GM18951 (cell line): ENCODE results near the gene DYNLT4.
"Not testable (repeated sequence)": the region's sequence is repeated elsewhere in the genome, so short reads cannot be mapped to it uniquely, and the experiment has no call there.

ENCODE experiments used
- POLR2A ChIP-seq: IDR thresholded peaks from 4 replicates; pipeline ENCODE4 v1.6.1; 2011; ENCODE audit warnings: mild to moderate bottlenecking; ENCODE audit not compliant: insufficient read length, insufficient read depth; ENCODE audit errors: extremely low read depth
- in situ Hi-C: fragments of 300-500 bp; cut with MboI; formaldehyde crosslinking; loops from one replicate; pipeline ENCODE4 v1.12.0; 2022; ENCODE audit warnings: low sequenced_read_pairs, mixed read lengths, inconsistent platforms; ENCODE audit not compliant: unreplicated experiment

DYNLT4 gene

DNA sequence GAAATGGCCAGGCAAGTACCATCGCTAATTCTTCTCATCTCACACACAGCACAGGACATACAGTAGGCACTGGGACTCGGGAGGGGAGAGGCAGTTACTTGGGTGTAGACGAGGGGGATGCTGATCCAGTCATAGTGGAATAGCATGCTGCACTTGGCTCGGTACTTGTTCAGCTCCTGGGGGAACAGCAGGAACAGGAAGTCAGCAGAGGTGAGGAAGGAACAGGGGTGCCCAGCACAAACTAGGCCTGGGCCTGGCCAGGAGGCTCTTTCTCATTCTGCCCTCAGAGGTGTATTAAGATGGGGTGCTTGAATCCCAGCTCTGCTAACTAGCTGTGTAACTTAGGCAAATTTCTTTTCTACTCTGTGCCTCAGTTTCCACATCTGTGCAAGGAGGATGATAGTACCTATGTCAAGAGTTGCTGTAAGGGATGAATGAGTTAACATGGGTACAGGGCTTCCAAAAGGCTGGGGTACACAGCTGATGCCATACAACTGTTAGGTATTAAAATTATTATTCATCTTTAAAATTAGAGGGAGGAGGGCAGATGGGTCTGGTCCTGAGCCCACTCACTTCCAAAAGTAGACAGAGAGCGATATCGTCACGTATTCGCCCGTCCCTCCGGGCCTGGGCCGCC lies 21.5 kb downstream of the DYNLT4 start:
- TF ChIP-seq POLR2A: no peak
- in situ Hi-C loops: no loop called here

DNA sequence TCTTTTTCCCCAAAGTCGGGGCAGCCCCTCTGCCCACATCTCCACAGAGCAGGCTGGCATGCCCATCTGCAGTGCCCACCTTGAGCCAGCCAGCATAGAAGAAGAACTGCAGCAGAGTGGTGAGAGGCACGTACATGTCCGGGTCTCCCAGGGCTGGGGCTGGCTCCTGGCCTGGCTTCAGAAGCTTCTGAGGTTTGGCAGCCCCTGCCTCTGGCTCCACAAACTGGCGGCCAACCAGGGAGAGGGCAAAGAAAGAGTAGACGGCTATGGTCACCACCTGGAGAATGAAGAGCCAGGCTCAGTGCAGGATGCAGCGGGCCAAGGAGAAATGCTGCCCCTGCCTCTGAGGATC lies 22.1 kb downstream of the DYNLT4 start:
- in situ Hi-C loops: no loop called here
- no peak for TF ChIP-seq POLR2A

DNA sequence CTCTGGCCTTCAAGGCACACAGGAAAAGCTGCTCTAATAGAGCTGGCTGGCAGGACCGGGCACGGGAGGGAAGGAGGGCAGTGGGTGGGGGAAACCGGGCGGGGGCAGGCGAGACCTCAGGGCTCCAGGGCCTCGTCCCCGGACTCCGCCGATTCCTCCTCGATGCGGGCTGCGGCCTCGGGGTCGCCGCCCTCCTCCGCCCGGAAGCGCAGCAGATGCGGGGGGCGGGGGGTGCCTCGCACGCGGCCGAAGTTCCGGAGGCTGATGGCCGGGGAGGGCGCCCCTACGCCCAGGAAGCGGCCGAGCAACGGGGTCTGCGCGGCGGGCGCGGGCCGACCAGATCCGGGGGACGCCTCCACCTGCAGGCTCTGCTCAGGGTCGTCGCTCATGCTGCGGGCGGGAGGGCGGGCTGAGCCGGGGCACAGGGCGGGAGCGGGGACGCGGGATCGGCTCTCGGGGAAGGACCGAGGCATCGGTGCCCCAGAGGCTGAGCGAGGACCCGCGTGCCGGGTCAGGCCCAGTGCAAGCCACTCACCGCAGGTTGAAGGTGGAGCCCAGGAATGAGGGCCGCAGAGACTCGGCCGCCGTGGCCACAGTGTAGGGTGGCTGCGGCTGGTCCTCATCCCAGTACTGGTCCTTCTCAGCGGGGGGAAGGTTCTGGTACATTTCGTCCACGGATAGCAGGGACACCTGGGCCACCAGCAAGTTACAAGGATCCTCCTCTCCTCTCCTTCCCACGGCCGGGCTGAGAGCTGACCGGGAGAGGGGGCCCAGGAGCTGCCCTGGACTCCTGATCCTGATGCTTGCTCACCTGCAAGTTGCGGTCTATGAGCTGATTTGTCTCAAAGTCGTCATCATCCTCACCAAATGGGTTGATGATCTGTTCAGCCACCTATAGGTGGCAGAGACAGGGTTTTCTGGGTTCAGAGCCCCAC lies 22.8 kb downstream of the DYNLT4 start:
- peak; percentile 53 for TF ChIP-seq POLR2A
- in situ Hi-C loops: no loop called here

DNA sequence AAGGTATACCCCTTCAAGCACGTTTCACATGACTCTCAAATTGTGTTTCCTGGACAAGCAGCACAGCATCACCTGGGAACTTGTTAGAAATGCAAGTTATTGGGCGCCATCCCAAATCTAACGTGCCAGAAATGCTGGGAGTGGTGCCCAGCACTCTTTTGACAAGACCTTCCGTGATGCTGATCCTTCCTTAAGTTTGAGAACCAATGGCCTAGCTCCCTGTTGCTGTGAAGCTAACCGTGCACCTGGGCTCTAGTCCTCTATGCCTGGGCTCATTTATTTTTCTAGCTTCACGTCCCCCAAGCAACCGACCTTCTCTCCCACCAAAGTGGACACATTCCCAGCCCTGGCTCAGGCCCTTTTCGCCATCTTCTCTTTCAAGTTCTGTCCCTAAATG lies 23.5 kb downstream of the DYNLT4 start:
- no peak for TF ChIP-seq POLR2A
- in situ Hi-C loops: no loop called here

DNA sequence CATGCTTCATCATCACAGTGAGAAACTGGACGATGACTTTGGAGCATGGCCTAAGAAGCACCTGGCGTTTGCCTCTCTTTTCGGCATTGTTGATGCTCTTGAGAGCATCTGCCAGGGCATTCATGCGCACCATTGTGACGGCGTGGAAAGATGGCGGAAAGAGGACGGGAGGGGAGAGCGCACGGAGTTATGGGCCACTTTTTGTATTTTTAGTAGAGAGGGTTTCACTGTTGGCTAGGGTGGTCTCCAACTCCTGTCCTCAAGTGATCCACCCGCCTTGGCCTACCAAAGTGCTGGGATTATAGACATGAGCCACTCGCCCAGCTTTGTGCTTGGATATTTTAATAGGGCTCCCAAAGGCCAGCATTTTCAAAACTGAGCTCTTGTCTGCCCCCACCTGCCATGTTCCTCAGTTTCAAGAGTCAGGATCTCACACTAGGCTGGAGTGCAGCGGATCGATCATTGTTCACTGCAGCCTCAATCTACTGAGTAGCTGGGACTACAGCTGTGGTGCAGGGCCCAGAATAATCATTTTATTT lies 26.5 kb downstream of the DYNLT4 start:
- in situ Hi-C loops: no loop called here
- peak; percentile 22 for TF ChIP-seq POLR2A

DNA sequence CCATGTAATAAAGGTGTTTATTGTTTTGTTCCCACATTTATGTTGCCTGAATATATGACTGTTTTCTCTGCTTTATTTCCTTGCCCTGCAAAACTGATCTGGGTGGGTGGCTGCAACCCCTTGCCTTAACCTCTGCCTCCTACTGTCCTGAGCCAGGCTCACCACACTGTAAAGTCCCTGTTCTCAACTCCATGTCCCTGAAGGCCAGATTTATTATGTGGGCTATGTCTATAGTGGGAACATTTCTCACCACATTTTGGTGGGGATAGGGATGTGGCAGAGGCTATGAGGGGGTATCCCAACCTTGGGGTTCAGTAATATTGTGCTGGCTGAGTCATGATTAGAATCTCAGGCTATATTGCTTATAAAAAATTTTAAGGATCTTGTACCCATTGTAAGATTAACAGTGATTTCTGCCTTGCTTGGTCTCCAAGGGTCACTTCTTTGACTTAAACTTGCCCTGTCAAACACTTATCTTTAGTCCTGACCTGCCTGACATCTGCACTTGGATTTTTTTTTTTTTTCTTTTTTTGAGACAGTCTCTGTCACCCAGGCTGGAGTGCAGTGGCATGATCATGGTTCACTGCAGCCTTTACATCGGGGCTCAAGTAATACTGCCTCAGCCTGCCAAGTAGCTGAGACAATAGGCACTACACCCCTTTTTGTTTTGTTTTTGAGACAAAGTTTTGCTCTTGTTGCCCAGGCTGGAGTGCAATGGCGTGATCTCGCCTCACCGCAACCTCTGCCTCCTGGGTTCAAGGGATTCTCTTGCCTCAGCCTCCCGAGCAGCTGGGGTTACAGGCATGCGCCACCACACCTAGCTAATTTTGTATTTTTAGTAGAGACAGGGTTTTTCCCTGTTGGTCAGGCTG lies 28.2 kb downstream of the DYNLT4 start:
- no peak for TF ChIP-seq POLR2A
- in situ Hi-C loops: no loop called here

DNA sequence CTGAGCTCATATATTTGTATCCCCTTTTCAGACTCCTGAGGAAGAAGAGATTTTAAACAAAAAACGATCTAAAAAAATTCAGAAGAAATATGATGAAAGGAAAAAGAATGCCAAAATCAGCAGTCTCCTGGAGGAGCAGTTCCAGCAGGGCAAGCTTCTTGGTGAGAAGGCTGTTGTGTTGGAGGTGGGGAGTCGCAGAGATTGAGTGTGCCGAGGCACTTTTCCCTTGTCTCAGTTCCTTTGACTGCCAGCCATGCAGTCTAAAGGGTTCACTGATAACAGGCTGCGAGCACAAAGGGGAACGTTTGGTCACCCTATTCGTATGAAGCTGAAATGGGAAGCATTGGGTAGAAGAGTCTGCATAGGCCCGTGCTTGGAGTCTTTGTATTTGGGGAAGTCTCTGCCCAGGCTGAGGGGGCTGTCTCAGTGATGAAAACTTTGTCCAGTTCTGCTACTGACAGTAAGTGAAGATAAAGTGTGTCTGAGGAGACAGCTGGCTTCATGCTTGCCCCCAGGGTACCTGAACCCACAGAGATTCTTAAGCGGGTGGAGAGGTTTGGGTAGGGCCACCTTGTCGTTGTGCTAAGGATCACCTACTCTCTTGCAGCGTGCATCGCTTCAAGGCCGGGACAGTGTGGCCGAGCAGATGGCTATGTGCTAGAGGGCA lies 29.0 kb downstream of the DYNLT4 start:
- no peak for TF ChIP-seq POLR2A
- in situ Hi-C loops: no loop called here

DNA sequence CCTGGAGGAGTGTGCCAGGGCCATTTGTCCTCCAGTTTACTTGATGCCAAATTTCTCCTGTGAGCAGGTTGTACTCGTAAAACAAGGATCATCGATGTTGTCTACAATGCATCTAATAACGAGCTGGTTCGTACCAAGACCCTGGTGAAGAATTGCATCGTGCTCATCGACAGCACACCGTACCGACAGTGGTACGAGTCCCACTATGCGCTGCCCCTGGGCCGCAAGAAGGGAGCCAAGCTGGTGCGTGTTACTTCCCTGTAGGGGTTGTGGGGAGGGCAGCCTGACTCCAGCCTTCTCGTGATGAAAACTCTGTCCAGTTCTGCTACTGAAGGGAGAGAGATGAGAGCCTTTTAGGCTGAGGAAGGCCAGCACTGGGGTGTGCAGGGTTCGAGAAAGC lies 29.6 kb downstream of the DYNLT4 start:
- TF ChIP-seq POLR2A: no peak
- in situ Hi-C loops: no loop called here

DNA sequence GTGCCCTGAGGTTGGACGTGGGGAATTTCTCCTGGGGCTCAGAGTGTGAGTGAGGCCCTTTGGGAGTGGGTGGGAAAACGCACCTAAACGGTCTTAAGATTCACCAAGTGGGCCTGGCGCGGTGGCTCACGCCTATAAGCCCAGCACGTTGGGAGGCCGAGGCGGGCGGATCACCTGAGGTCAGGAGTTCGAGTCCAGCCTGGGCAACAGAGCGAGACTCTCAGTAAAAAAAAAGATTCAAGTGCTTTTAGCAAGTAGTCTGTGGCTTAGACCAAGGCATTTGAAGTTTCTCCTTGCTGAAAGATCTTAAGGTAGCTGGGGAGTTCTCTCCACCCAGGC lies 30.5 kb downstream of the DYNLT4 start:
- TF ChIP-seq POLR2A: no peak
- in situ Hi-C loops: no loop called here

DNA sequence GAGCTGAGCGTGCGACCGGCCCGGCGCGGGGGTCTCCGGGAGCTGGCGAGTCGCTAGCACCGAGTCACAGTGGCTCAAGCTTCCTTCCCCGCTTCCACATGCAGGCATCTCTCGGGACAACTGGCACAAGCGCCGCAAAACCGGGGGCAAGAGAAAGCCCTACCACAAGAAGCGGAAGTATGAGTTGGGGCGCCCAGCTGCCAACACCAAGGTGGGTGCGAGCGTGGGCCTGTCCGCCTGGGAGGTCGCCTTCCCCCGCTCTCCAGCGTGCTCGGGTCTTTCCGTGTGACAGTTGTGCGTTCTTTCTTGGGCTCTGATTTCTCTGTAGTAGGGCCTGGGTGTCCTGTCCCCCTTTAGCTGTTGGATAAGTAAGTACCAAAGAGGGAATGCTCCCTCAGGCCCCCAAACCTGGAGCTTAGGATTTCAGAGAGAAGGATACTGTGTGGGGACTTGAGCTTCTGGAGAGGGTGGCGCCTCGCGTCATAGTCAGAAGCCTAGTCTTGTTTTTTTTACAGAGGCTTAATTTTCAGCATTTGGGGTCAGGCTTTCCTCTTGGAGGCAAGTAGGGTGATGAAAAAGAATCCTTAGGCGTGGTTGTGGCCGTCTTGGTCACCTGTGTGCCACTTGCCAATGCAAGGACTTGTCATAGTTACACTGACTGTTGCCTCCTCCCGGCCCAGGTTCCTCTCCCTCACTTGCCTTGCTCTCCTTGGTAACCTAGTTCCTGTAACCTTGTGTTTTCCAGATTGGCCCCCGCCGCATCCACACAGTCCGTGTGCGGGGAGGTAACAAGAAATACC lies 31.0 kb downstream of the DYNLT4 start:
- TF ChIP-seq POLR2A: no peak
- in situ Hi-C loops: no loop called here

DNA sequence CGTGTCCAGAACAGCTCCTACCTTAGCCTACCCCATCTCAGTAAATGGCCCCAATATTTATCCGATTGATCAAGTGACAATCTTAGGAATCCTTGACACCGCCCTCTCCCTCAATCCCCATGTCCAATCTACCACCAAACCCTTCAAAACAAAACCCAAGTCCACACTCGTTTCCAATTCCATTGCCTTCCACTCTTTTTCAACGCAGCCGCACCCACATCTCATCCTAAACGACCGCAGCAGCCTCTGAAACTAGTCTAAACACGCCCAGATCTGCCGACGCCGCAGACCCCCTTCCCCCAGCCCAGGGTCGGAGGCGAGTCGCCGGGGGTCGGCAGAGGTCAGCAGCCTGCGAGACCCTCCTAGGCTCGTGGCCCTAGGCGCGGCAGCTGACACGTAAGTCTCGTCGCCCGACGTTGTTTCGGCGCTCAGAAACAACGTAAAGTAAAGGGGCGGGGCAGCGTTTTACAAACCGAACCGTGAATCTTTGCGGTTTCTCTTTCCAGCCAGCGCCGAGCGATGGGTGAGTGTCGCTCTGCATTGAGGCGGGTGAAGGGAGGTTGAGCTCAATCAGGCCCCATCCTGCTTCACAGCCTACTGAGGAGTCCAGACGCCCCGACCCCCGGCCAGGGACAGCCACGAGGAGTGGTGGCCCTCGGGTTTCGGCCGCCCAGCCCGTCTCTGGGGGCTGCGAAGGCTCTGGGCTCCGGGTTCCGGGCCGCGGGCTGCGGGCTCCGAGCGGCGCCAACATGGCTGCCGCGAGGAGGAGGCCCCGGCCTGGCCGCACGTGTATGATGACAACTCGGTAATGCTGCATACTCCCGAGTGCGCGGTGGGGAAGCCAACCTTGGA lies 31.8 kb downstream of the DYNLT4 start, which contains the start of gene RPS8:
Gene RPS8, plus strand, starts transcription at position 463 of the 852 bp plus-strand sequence. Its CDS starts 57 bp downstream, at position 520.
- TF ChIP-seq POLR2A: peak; percentile 99
- in situ Hi-C loops: no loop called here

DNA sequence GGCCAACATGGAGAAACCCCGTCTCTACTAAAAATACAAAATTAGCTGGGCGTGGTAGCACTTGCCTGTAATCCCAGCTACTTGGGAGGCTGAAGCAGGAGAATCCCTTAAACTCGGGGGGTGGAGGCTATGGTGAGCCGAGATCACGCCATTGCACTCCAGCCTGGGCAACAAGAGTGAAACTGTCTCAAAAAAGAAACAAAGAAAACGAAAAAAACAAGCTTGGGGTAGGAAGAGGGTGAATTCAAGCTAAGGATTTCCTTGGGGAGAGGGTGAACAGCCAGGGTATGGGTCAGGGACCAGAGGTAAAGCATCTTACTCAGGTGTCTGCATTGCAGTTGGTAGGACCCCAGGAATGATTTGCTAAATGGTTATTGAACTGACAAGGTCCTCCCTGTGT lies 40.7 kb downstream of the DYNLT4 start:
- in situ Hi-C loops: not testable (repeated sequence)
